Transverse colon (tissue), 4 donors: ENCODE results near the gene TAS1R2. TPM values are rescaled to one million over a fixed set of nuclear protein-coding genes. Genes with fewer than 3 reads are reported as not detected.

Experiments
- DNase-seq: peaks from one replicate; pipeline ENCODE4 v3.0.0-alpha.2; 2019
- H3K27ac ChIP-seq, 4 donors: fragments of 200-600 bp; sonication (generic); 2 replicates each; pipeline ENCODE4 v1.5.1; 2016 to 2018; ENCODE audit warnings: inconsistent platforms in 4 of 4
- H3K27me3 ChIP-seq: fragments of 200-600 bp; sonication (generic); 2 replicates; pipeline ENCODE4 v1.5.1; 2017; ENCODE audit warnings: inconsistent platforms
- H3K36me3 ChIP-seq, 4 donors: fragments of 200-600 bp; sonication (generic); 2 replicates each; pipeline ENCODE4 v1.5.1; 2017 to 2019; ENCODE audit warnings: inconsistent platforms in 4 of 4
- H3K4me1 ChIP-seq, 4 donors: fragments of 200-600 bp; sonication (generic); 2 replicates each; pipeline ENCODE4 v1.5.1; 2017 to 2020; ENCODE audit warnings: inconsistent platforms in 4 of 4
- H3K4me3 ChIP-seq, 4 donors: fragments of 200-600 bp; sonication (generic); 1 replicate in 1 of 4; 2 replicates in 3 of 4; pipeline versions ENCODE4 v1.5.1 to v1.6.1; 2017 to 2019; ENCODE audit warnings: inconsistent platforms in 4 of 4
- H3K9me3 ChIP-seq, 2 donors: fragments of 200-600 bp; sonication (generic); 2 replicates each; pipeline ENCODE4 v1.5.1; 2017 to 2019; ENCODE audit warnings: inconsistent platforms in 2 of 2
- CTCF ChIP-seq, 5 experiments: fragments of 200-600 bp in 3 of 5; fragments of 450-650 bp in 2 of 5; sonication (generic) in 3 of 5; IDR thresholded peaks; 1 replicate in 2 of 5; 2 replicates in 3 of 5; pipeline ENCODE4 v1.5.1; 2016 to 2017; ENCODE audit warnings: antibody characterized with exemption in 5 of 5, inconsistent platforms in 3 of 5, mild to moderate bottlenecking in 2 of 5, moderate library complexity in 1 of 5
- EP300 ChIP-seq: sonication (generic); formaldehyde crosslinking; IDR thresholded peaks from one replicate; pipeline ENCODE4 v1.6.1; 2017; ENCODE audit warnings: antibody characterized with exemption, low read depth
- POLR2A ChIP-seq: fragments of 450-650 bp; IDR thresholded peaks from one replicate; pipeline ENCODE4 v1.6.1; 2016; ENCODE audit warnings: antibody characterized with exemption, mild to moderate bottlenecking, moderate library complexity
- POLR2AphosphoS5 ChIP-seq, 3 donors: sonication (generic); formaldehyde crosslinking; IDR thresholded peaks; one replicate each; pipeline ENCODE4 v1.6.1; 2016; ENCODE audit warnings: antibody characterized with exemption in 3 of 3
- WGBS, 2 donors: methylation state at CpG; one replicate each; pipeline ENCODE4 v1.1.5; 2018; ENCODE audit warnings: low coverage in 1 of 2; 5-methylcytosine and 5-hydroxymethylcytosine counted together
- in situ Hi-C, 4 donors: fragments of 200-750 bp; cut with MboI; loops; one replicate each; pipeline versions ENCODE4 v1.15.0 to v1.15.1; 2017; ENCODE audit warnings: low sequenced_read_pairs in 3 of 4, low pct_ligation_motif_present in 1 of 4, low pct_unique_long_range_greater_than_20kb in 1 of 4
- intact Hi-C: fragments of 100-400 bp; cut with DNase I; formaldehyde crosslinking; loops from one replicate; pipeline ENCODE4 v1.15.1; 2023; ENCODE audit warnings: low total_unique reads
- total RNA-seq, 4 donors: library from RNA; depleted of rRNA; stranded (reverse); fragments of >200 nt; gene quantifications; one replicate each; pipeline ENCODE4 v1.1.0, GENCODE V29; 2016

Gene TAS1R2
- total RNA-seq, 4 donors from 2014 or later, result not detected

- in situ Hi-C loops, result no loop called here
- DNase-seq, result no peak
- Histone ChIP-seq H3K4me3 (no peak overlapping the region), H3K36me3 (no peaks in the 10 kb centered on the region), H3K27ac (no peak overlapping the region), H3K9me3 (no peaks in the 10 kb centered on the region), H3K4me1 (no peaks in the 10 kb centered on the region), H3K27me3 (peaks cover 1% of the 10 kb centered on the region)
- intact Hi-C loops, result no loop called here
- 77 to 84% methylated on average over 3 of the region's 3 CpGs for WGBS, 2 donors
- TF ChIP-seq POLR2AphosphoS5 (IDR thresholded peaks at IDR 0.05) (no peak), EP300 (no peak), CTCF (IDR thresholded peaks at IDR 0.05) (no peak), POLR2A (no peak)
These were observed 57.2 kb downstream of the TAS1R2 start for GRCh38 chr1:18802231-18802630.

- Histone ChIP-seq H3K4me1 (no peaks in the 10 kb centered on the region), H3K36me3 (no peaks in the 10 kb centered on the region), H3K27ac (no peak overlapping the region), H3K27me3 (no peaks in the 10 kb centered on the region), H3K4me3 (no peak overlapping the region), H3K9me3 (no peaks in the 10 kb centered on the region)
- no peak for TF ChIP-seq CTCF (IDR thresholded peaks at IDR 0.05)
- TF ChIP-seq EP300, result no peak
- no peak for TF ChIP-seq POLR2A
- no peak for TF ChIP-seq POLR2AphosphoS5 (IDR thresholded peaks at IDR 0.05)
- intact Hi-C loops, result no loop called here
- WGBS, 2 donors, result 79% methylated on average over 6 of the region's 6 CpGs; no CpG with 5 or more reads in 1 of the 2 donors
- in situ Hi-C loops, result no loop called here
- DNase-seq, result no peak
These were observed 59.2 kb downstream of the TAS1R2 start for GRCh38 chr1:18800258-18800657.

- Histone ChIP-seq H3K9me3 (no peaks in the 10 kb centered on the region), H3K36me3 (no peaks in the 10 kb centered on the region), H3K4me1 (no peaks in the 10 kb centered on the region), H3K4me3 (no peak overlapping the region), H3K27me3 (no peaks in the 10 kb centered on the region), H3K27ac (no peak overlapping the region)
- DNase-seq, result no peak
- TF ChIP-seq POLR2AphosphoS5 (IDR thresholded peaks at IDR 0.05), result no peak
- no peak for TF ChIP-seq CTCF (IDR thresholded peaks at IDR 0.05)
- TF ChIP-seq EP300, result no peak
- no peak for TF ChIP-seq POLR2A
- intact Hi-C loops (no loop called here), in situ Hi-C loops (no loop called here)
- 40 to 69% methylated on average over 1 to 3 of the region's 3 CpGs for WGBS, 2 donors
These were observed 60.0 kb downstream of the TAS1R2 start for GRCh38 chr1:18799454-18799853.

GRCh38 chr1:18798946-18799345 is 60.5 kb downstream of the TAS1R2 start:
- intact Hi-C loops, result no loop called here
- Histone ChIP-seq H3K4me1 (no peaks in the 10 kb centered on the region), H3K36me3 (no peaks in the 10 kb centered on the region), H3K27ac (no peak overlapping the region), H3K27me3 (no peaks in the 10 kb centered on the region), H3K4me3 (no peak overlapping the region), H3K9me3 (no peaks in the 10 kb centered on the region)
- WGBS, 2 donors, result 71% methylated on average over 6 of the region's 6 CpGs; no CpG with 5 or more reads in 1 of the 2 donors
- TF ChIP-seq CTCF (IDR thresholded peaks at IDR 0.05) (no peak), POLR2A (no peak), EP300 (no peak), POLR2AphosphoS5 (IDR thresholded peaks at IDR 0.05) (no peak)
- DNase-seq, result no peak
- in situ Hi-C loops, result no loop called here
